Parathyroid adenoma (tissue), 2 donors: ENCODE data around the gene RNF144A.

Experiments used
- H2AFZ ChIP-seq: fragments of 300-600 bp; sonication (generic); one replicate; pipeline ENCODE4 v1.7.0; 2017; ENCODE audit warnings: antibody characterized with exemption, mild to moderate bottlenecking
- H3K27ac ChIP-seq: fragments of 300-600 bp; sonication (generic); one replicate; pipeline ENCODE4 v1.7.0; 2017
- H3K27me3 ChIP-seq: fragments of 300-600 bp; sonication (generic); one replicate; pipeline ENCODE4 v1.7.0; 2017; ENCODE audit warnings: low read length; ENCODE audit not compliant: control insufficient read depth, insufficient read depth
- H3K36me3 ChIP-seq: fragments of 300-600 bp; sonication (generic); one replicate; pipeline ENCODE4 v1.7.0; 2017; ENCODE audit warnings: low read length; ENCODE audit not compliant: control insufficient read depth, insufficient read depth
- H3K4me1 ChIP-seq: fragments of 300-600 bp; sonication (generic); one replicate; pipeline ENCODE4 v1.7.0; 2017; ENCODE audit warnings: control low read depth
- H3K4me2 ChIP-seq: fragments of 300-600 bp; sonication (generic); one replicate; pipeline ENCODE4 v1.7.0; 2017; ENCODE audit warnings: low read length
- H3K4me3 ChIP-seq: fragments of 300-600 bp; sonication (generic); one replicate; pipeline ENCODE4 v1.7.0; 2017; ENCODE audit warnings: low read depth, low read length
- H3K79me2 ChIP-seq: fragments of 300-600 bp; sonication (generic); one replicate; pipeline ENCODE4 v1.7.0; 2017; ENCODE audit warnings: control low read depth
- H3K9ac ChIP-seq: fragments of 300-600 bp; sonication (generic); one replicate; pipeline ENCODE4 v1.7.0; 2017; ENCODE audit warnings: mild to moderate bottlenecking
- H3K9me3 ChIP-seq: fragments of 300-600 bp; sonication (generic); one replicate; pipeline ENCODE4 v1.7.0; 2017; ENCODE audit warnings: low read length; ENCODE audit not compliant: control insufficient read depth
- TF ChIP-seq, protein P1 (sequence below): fragments of 300-600 bp; sonication (generic); IDR thresholded peaks from one replicate; pipeline ENCODE4 v1.7.0; 2017; ENCODE audit warnings: antibody characterized with exemption, mild to moderate bottlenecking
- donor health status: primary hyperparathyroidism.

The RNF144A gene

DNA sequence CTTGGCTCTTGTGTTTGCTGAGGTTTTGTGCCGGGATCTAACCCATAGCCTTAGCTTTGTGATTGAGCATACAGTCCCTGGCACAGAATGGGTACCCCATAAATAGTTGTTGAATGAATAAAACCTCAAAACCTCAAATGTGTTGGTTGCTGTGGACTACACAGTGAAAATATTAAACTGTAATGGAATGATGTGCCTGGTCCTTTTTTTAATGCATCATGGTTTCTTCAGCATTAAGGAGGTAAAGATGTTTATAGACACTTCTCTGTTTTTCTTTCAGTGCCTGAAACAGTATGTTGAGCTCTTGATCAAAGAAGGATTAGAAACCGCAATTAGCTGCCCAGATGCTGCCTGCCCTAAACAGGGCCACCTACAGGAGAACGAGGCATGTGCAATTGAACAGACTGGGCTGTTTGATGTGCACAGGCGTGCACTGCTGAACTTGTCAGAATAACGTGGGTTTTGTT is 97.0 kb downstream of the RNF144A start:
- Histone ChIP-seq H2AFZ (no peak overlapping the region), H3K4me1 (peaks cover 68% of the 10 kb centered on the region), H3K27me3 (no peaks in the 10 kb centered on the region), H3K4me3 (no peak overlapping the region), H3K4me2 (no peak overlapping the region), H3K9ac (no peak overlapping the region), H3K36me3 (no peaks in the 10 kb centered on the region), H3K79me2 (peaks cover 27% of the 10 kb centered on the region), H3K9me3 (no peaks in the 10 kb centered on the region), H3K27ac (peak overlapping the region; percentile 51)
- TF ChIP-seq, protein P1, sequence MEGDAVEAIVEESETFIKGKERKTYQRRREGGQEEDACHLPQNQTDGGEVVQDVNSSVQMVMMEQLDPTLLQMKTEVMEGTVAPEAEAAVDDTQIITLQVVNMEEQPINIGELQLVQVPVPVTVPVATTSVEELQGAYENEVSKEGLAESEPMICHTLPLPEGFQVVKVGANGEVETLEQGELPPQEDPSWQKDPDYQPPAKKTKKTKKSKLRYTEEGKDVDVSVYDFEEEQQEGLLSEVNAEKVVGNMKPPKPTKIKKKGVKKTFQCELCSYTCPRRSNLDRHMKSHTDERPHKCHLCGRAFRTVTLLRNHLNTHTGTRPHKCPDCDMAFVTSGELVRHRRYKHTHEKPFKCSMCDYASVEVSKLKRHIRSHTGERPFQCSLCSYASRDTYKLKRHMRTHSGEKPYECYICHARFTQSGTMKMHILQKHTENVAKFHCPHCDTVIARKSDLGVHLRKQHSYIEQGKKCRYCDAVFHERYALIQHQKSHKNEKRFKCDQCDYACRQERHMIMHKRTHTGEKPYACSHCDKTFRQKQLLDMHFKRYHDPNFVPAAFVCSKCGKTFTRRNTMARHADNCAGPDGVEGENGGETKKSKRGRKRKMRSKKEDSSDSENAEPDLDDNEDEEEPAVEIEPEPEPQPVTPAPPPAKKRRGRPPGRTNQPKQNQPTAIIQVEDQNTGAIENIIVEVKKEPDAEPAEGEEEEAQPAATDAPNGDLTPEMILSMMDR: peak; percentile 53

DNA sequence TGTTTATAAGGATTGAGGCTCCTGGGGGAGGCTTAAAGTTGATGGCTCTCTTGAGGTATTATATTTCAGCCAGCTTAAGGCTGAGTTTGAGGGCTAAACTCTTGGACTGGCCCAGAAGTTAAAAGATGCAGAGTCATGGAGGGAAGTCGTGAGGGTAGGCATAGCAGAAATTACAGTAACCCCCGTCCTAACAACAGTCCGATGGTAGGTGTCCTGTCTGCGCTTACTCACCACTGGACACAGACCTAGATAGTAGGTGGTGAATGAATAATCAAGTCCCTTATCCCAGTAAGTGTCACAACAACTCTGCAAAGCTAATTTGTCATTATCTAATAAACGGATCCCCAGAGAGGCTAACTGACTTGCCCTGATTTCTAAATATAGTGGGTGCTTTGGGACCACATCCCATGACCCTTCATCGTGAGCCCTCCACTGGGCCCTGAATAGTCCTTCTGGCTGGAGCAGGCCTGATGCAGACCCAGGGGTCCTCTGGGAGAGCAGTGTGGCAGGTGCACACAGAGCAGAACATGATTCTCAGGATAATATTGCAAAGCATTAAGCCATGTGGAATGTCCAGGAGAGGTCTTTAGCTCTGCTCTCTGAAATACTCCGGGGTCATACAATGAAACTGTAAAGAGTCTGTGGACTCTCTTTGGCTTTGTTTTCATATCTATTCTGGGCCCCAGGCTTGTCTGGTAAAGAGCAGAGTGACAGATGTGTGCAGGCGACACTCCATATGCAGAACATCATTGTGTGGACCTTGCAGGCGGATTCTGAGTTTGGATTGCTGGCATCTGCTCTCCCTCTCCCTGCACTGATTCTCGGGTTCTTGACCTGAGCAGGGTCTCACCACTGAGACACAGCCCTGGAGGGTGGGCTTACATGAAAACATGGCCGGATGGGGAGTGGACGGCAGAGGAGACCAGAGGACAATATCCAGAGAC is 98.1 kb downstream of the RNF144A start:
- H3K9ac ChIP-seq: no peak overlapping the region
- H3K27ac ChIP-seq: peak overlapping the region; percentile 51
- peaks cover 66% of the 10 kb centered on the region for H3K4me1 ChIP-seq
- H3K27me3 ChIP-seq: no peaks in the 10 kb centered on the region
- no peaks in the 10 kb centered on the region for H3K9me3 ChIP-seq
- H3K4me2 ChIP-seq: no peak overlapping the region
- H3K4me3 ChIP-seq: no peak overlapping the region
- H3K79me2 ChIP-seq: peaks cover 35% of the 10 kb centered on the region
- TF ChIP-seq, protein P1: no peak
- H2AFZ ChIP-seq: no peak overlapping the region
- no peaks in the 10 kb centered on the region for H3K36me3 ChIP-seq

DNA sequence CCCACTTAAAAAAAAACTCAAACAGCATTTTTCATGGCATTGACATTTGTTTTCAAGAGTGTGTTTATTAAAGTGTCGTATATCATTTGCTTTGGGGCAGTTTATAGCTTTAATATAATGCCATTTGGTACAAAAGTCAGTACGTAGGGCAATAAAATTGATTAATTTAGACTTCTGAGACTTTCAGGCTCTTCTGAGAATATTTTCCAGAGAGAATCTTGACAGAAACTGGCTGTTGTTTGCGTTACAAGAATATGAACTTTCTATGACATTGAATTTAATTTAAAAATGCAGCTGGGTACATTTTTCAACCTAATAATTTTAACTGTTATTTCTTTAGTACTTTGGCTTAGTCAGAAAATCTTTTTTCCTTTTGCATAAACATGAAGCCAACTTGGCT is 98.9 kb downstream of the RNF144A start:
- H2AFZ ChIP-seq: no peak overlapping the region
- H3K36me3 ChIP-seq: no peaks in the 10 kb centered on the region
- H3K79me2 ChIP-seq: peaks cover 35% of the 10 kb centered on the region
- no peak overlapping the region for H3K4me2 ChIP-seq
- H3K4me3 ChIP-seq: no peak overlapping the region
- peaks cover 66% of the 10 kb centered on the region for H3K4me1 ChIP-seq
- TF ChIP-seq, protein P1: no peak
- no peaks in the 10 kb centered on the region for H3K9me3 ChIP-seq
- no peak overlapping the region for H3K9ac ChIP-seq
- H3K27ac ChIP-seq: no peak overlapping the region
- no peaks in the 10 kb centered on the region for H3K27me3 ChIP-seq

DNA sequence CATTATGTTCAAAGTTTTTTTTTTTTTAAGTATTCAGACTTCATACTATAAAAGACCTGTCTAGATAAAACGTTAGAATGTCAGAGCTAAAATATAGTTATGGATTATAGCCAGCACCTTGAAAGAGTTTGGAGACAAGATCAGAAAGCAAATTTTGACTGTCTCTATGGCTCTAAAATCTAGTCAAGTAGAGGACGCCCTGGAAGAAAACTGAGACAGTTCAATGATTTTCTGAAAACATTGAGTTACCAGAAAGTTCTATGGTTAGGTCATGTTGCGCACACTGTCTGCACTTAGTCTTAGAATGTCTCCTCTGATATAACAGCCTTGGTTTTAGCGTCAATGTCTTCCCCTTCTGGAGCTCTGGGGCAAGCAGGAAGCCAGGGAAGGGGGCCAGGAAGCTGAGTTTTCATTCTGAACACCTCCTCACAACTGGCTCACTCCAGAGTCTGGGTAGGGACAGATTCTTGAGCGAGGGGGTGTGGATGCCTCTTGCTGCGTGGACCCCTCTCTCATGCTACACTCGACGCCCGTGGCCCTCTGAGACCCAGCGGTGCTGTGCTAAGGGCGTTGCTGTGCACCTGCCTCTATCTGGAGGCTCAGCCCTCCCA is 99.5 kb downstream of the RNF144A start:
- TF ChIP-seq, protein P1: no peak
- H3K9me3 ChIP-seq: no peaks in the 10 kb centered on the region
- no peak overlapping the region for H3K27ac ChIP-seq
- no peak overlapping the region for H3K4me3 ChIP-seq
- no peak overlapping the region for H3K9ac ChIP-seq
- H2AFZ ChIP-seq: no peak overlapping the region
- H3K36me3 ChIP-seq: no peaks in the 10 kb centered on the region
- peaks cover 35% of the 10 kb centered on the region for H3K79me2 ChIP-seq
- no peaks in the 10 kb centered on the region for H3K27me3 ChIP-seq
- no peak overlapping the region for H3K4me2 ChIP-seq
- H3K4me1 ChIP-seq: peaks cover 66% of the 10 kb centered on the region
